GM18858 (cell line): ENCODE data around the gene IFNL1.
"Not testable (repeated sequence)": the region's sequence is repeated elsewhere in the genome, so short reads cannot be mapped to it uniquely, and the experiment has no call there.

Experiments used
- ATAC-seq: cut with Tn5 transposase; IDR thresholded peaks from one replicate; pipeline ENCODE4 v1.9.1; 2021; ENCODE audit not compliant: unreplicated experiment

IFNL1 gene

GRCh38 chr19:39308531-39309304 lies 12.5 kb downstream of the IFNL1 start:
- no peak for ATAC-seq

- not testable (repeated sequence) for ATAC-seq
Measured at GRCh38 chr19:39309305-39309670, 13.1 kb downstream of the IFNL1 start.

- ATAC-seq: no peak
Measured at GRCh38 chr19:39310558-39311311, 14.5 kb downstream of the IFNL1 start.

GRCh38 chr19:39314016-39314728 lies 18.0 kb downstream of the IFNL1 start:
- ATAC-seq: no peak

GRCh38 chr19:39315933-39316332 lies 19.7 kb downstream of the IFNL1 start:
- no peak for ATAC-seq

GRCh38 chr19:39316627-39317321 lies 20.6 kb downstream of the IFNL1 start:
- ATAC-seq: no peak

GRCh38 chr19:39317476-39317875 lies 21.3 kb downstream of the IFNL1 start:
- ATAC-seq: no peak

- no peak for ATAC-seq
Measured at GRCh38 chr19:39318071-39318470, 21.9 kb downstream of the IFNL1 start.

- no peak for ATAC-seq
Measured at GRCh38 chr19:39318690-39319089, 22.5 kb downstream of the IFNL1 start.

- no peak for ATAC-seq
Measured at GRCh38 chr19:39319098-39319891, 23.1 kb downstream of the IFNL1 start.

GRCh38 chr19:39319892-39320248 lies 23.7 kb downstream of the IFNL1 start:
- no peak for ATAC-seq

GRCh38 chr19:39321117-39321831 lies 25.1 kb downstream of the IFNL1 start:
- ATAC-seq: no peak

- no peak for ATAC-seq
Measured at GRCh38 chr19:39321832-39322176, 25.6 kb downstream of the IFNL1 start.

- ATAC-seq: no peak
Measured at GRCh38 chr19:39324242-39324842, 28.1 kb downstream of the IFNL1 start.

GRCh38 chr19:39325778-39326665 lies 29.8 kb downstream of the IFNL1 start:
- no peak for ATAC-seq

GRCh38 chr19:39327363-39328045 lies 31.3 kb downstream of the IFNL1 start:
- ATAC-seq: no peak

GRCh38 chr19:39328046-39328705 lies 32.0 kb downstream of the IFNL1 start:
- no peak for ATAC-seq
